ENCODE results near the gene MAP2K1.

MAP2K1 gene

DNA sequence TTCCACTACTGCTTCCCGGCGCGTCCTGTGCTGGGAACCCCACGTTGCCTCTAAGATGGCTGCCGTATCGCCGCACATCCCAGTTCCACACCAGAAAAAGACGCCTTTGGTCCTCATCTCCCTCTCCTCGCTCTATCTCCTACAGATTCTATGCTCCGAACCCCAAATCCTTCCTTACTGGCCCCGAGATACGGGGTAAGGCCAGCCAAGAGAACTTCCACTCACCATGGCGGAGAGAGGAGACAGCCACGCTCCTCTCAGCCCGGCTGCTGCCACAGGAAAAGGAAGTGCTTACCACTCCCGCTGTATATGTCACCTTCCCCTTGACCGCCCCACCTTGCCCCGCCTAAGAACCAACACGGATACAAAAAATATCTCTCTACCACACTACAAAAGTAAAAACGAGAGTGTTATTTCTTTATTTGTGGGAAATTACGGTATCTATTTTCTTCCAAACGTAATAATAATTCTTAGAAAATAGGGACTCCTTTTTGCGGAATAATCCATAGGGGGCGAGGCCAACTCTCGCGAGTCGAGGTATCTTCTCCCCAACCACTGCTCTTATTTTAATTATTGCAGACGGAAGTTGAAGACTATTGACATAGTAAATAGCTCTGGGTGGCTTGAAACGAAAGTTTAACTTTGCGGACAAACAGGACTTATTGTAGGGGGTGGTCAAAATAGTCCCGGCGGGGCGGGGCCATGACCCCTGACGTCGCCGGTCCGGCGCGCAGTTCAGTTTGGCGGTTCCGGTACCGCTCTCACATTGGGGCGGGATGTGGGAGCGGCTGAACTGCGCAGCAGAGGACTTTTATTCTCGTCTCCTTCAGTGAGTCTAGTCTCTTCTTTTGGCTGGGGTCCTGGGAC is 118.1 kb downstream of the MAP2K1 start, which contains the start of the genes RPL4 and ZWILCH:
Gene RPL4, minus strand, starts transcription at position 293 of the 867 bp plus-strand sequence. Its CDS starts 65 bp downstream, at position 228.
Gene ZWILCH, plus strand, starts transcription at position 764 of the 867 bp plus-strand sequence. Its CDS starts 13 bp downstream, at position 777.
- peak; percentile 67 for DNase-seq (ENCODE audit: low read depth)

DNA sequence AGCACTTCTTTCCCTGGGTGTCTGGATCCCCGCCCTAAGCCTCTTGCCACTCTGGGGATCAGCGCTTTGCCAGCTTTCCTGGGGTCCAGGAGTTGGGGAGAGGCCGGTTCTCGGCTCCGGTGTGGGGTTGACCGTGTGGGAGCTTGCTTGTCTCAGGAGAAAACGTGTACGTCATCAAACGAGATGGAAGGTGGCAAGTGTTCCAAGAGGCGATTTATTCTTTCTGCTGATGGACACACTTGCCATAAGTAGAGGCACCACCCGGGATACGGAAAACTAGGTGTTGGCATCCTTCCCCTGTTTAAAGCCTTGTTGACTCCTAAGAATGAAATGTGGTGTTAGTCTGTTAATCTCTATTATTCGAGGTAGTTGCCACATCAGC is 118.7 kb downstream of the MAP2K1 start:
- DNase-seq (ENCODE audit: low read depth): no peak

DNA sequence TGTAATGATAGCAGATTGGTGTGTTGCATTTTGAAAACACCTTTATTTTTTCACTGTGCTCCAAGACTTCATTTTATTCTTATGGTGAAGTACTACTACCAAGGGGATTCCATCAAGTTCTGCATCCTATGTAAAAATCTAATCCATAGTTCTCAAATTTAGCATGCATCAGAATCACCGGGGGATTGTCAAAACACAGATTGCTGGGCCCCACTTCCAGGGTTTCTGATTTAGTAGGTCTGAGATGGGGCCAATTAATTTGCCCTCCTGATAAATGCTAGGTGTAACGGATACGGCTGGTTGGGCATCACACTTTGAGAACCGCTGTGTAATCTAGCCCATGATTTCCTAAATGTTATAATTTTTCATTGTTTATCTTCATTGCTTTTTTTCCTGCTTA is 119.1 kb downstream of the MAP2K1 start:
- no peak for DNase-seq (ENCODE audit: low read depth)

DNA sequence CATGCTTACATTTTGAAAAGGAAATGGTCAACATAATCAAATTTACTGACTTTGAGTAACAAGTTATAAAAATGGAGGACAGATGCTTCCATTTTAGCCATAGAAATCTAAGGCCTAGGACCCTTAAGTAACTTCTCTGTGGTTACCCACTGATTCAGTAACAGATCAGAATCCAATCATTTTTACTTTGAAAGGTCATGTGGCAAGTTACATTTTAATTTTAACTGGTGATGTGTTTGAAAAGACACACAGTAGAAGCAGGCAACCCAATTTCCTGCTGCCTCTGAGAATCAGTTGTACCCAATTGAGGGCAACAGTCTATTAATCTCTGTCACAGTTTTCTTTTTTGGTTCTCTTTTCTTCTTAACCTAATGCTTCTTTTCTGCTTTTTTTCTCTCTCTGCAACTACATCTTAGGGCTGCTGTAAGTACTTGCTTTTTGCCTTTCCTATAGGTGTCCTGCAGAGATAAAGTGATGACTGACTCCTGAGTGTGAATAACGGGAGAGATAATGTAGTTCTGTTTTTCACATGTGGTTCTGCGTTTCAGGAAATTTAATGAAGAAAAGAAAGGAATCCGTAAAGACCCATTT is 121.7 kb downstream of the MAP2K1 start:
- DNase-seq (ENCODE audit: low read depth): no peak

DNA sequence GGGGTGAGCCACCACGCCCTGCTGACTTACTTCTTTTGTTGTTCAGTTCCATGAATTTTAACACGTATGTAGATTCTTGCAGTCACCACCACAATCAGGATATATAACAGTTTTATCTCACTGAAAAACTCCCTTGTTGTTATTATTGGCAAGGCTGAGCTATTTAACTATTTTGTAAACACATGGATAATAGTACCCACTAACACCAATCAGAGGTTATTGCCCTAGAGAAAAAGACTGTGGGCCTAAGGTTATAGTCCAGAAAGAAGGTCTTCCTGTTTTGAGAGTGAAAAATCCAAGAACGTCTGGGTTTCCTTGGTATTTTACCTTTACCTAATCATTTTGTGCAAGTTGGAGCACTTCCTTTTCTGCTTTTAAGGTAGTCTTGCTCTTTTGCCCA is 127.9 kb downstream of the MAP2K1 start:
- no peak for DNase-seq (ENCODE audit: low read depth)

DNA sequence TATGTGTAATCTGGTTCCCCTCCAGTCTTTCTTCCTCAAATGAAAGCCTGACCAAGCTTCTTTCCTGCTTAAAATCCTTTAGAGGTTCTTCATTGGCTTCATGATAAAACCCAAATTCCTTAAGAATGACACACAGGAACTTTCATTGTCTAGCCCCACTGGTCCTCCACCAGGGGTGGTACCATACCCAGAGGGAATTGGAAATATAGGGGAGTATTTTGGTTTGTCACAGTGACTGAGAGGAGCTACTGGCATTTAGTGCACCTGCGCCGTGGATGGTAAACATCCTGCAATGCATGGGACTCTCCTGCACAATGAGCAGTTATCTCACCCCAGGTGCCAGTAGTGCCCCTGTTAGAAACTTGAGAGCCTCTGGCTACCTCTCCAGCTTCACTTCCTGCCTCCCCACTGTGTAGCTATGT is 129.2 kb downstream of the MAP2K1 start:
- no peak for DNase-seq (ENCODE audit: low read depth)

DNA sequence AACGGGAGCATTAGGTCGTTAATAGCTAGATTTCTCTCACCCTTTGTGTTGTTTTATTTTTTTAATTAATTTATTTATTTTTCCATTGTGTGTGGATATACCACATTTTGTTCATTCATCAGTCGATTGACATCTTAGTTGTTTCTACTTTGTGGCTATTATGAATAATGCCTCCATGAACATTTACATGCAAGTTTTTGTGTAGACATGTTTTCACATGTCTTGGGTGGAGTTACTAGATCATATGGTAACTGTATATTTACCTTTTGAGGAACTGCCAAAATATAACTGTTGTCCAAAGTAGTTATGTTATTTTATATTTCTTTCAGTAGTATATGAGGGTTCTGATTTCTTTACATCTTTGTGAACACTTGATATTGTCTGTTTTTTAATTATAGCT is 137.2 kb downstream of the MAP2K1 start:
- DNase-seq (ENCODE audit: low read depth): no peak

DNA sequence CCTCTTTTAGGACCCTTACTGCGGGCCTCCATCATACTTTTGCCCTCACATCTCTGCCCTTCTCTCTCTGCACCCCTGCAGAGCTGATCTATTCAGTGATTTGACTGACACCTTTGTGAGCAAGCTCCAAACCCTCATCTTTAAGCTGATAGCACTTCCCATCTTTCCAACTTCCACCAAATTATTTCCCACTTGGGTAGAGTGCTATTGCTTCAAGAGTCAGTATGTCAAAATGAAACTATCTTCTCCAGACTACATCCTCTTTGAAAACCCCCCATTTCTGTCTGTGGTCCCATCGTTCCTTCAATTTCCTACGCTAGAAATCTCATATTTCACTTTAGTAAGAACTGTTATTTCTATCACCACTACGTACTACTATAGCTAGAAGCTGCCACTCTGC is 138.1 kb downstream of the MAP2K1 start:
- no peak for DNase-seq (ENCODE audit: low read depth)

DNA sequence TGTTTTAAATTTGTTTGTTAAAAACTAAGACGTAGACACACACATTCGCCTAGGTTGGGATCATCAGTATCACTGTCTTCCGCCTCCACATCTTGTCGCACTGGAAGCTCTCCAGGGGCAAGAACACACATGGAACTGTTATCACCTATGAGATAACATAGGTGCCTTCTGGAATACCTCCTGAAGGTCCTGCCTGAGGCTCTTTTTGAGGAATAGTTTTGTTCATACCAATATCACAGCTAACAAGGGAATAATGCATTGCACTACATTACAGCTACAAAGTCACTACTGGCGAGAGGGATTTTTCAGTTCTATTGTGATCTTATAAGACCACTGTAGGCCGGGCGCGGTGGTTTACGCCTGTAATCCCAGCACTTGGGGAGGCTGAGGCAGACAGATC is 148.3 kb downstream of the MAP2K1 start:
- DNase-seq (ENCODE audit: low read depth): no peak

Measured in stimulated activated CD4-positive, alpha-beta T cell treated with anti-CD3 and anti-CD28 coated beads, Interleukin-2, amount 100 ng/mL, for 4 hours (primary cell).